ENCODE data around the gene SCGB3A1.

SCGB3A1 gene

GRCh38 chr5:180612683-180613082, 21.4 kb upstream of the SCGB3A1 start:
- peaks cover 9% of the 10 kb centered on the region for H3K27me3 ChIP-seq (ENCODE audit: control insufficient read depth, insufficient read depth, low read length)
- no peaks in the 10 kb centered on the region for H3K36me3 ChIP-seq (ENCODE audit: control insufficient read depth, insufficient read depth, low read length)
- H3K4me1 ChIP-seq (ENCODE audit: control insufficient read depth, insufficient read depth, low read length), result peaks cover 4% of the 10 kb centered on the region; the same call in 1 of the 2 replicates
- H3K4me3 ChIP-seq (ENCODE audit: low read depth, low read length), result no peak overlapping the region
- H3K9me3 ChIP-seq (ENCODE audit: control insufficient read depth, insufficient read depth, low read depth, low read length), result no peaks in the 10 kb centered on the region
- no peak overlapping the region for H3K27ac ChIP-seq (ENCODE audit: low read depth, low read length)
- H3K9ac ChIP-seq (ENCODE audit: low read length), result no peak overlapping the region

- Histone ChIP-seq H3K27me3 (ENCODE audit: control insufficient read depth, insufficient read depth, low read length) (peaks cover 2% of the 10 kb centered on the region; the same call in 1 of the 2 replicates), H3K36me3 (ENCODE audit: control insufficient read depth, insufficient read depth, low read length) (no peaks in the 10 kb centered on the region), H3K9me3 (ENCODE audit: control insufficient read depth, insufficient read depth, low read depth, low read length) (no peaks in the 10 kb centered on the region), H3K27ac (ENCODE audit: low read depth, low read length) (no peak overlapping the region), H3K4me3 (ENCODE audit: low read depth, low read length) (no peak overlapping the region), H3K9ac (ENCODE audit: low read length) (no peak overlapping the region), H3K4me1 (ENCODE audit: control insufficient read depth, insufficient read depth, low read length) (peaks cover 4% of the 10 kb centered on the region; the same call in 1 of the 2 replicates)
These were observed 20.0 kb upstream of the SCGB3A1 start for GRCh38 chr5:180611140-180611850.

GRCh38 chr5:180609817-180610550, 18.7 kb upstream of the SCGB3A1 start:
- H3K27ac ChIP-seq (ENCODE audit: low read depth, low read length), result no peak overlapping the region
- H3K9me3 ChIP-seq (ENCODE audit: control insufficient read depth, insufficient read depth, low read depth, low read length), result no peaks in the 10 kb centered on the region
- H3K27me3 ChIP-seq (ENCODE audit: control insufficient read depth, insufficient read depth, low read length), result no peaks in the 10 kb centered on the region
- H3K9ac ChIP-seq (ENCODE audit: low read length), result no peak overlapping the region
- H3K4me3 ChIP-seq (ENCODE audit: low read depth, low read length), result no peak overlapping the region
- H3K36me3 ChIP-seq (ENCODE audit: control insufficient read depth, insufficient read depth, low read length), result no peaks in the 10 kb centered on the region
- peaks cover 4% of the 10 kb centered on the region; the same call in 1 of the 2 replicates for H3K4me1 ChIP-seq (ENCODE audit: control insufficient read depth, insufficient read depth, low read length)

GRCh38 chr5:180609386-180609785, 18.1 kb upstream of the SCGB3A1 start:
- Histone ChIP-seq H3K27ac (ENCODE audit: low read depth, low read length) (no peak overlapping the region), H3K9ac (ENCODE audit: low read length) (no peak overlapping the region), H3K4me3 (ENCODE audit: low read depth, low read length) (no peak overlapping the region), H3K27me3 (ENCODE audit: control insufficient read depth, insufficient read depth, low read length) (no peaks in the 10 kb centered on the region), H3K9me3 (ENCODE audit: control insufficient read depth, insufficient read depth, low read depth, low read length) (no peaks in the 10 kb centered on the region), H3K4me1 (ENCODE audit: control insufficient read depth, insufficient read depth, low read length) (peaks cover 4% of the 10 kb centered on the region; the same call in 1 of the 2 replicates), H3K36me3 (ENCODE audit: control insufficient read depth, insufficient read depth, low read length) (no peaks in the 10 kb centered on the region)

- no peaks in the 10 kb centered on the region for H3K36me3 ChIP-seq (ENCODE audit: control insufficient read depth, insufficient read depth, low read length)
These were observed 17.4 kb upstream of the SCGB3A1 start for GRCh38 chr5:180608572-180609310.

GRCh38 chr5:180607861-180608571, 16.7 kb upstream of the SCGB3A1 start:
- no peaks in the 10 kb centered on the region for H3K27me3 ChIP-seq (ENCODE audit: control insufficient read depth, insufficient read depth, low read length)
- no peak overlapping the region for H3K27ac ChIP-seq (ENCODE audit: low read depth, low read length)
- peaks cover 4% of the 10 kb centered on the region; the same call in 1 of the 2 replicates for H3K4me1 ChIP-seq (ENCODE audit: control insufficient read depth, insufficient read depth, low read length)

More at GRCh38 chr5:180608572-180609310, 17.4 kb upstream of the SCGB3A1 start:
- H3K4me1 ChIP-seq (ENCODE audit: control insufficient read depth, insufficient read depth, low read length), result peaks cover 4% of the 10 kb centered on the region; the same call in 1 of the 2 replicates
- no peak overlapping the region for H3K4me3 ChIP-seq (ENCODE audit: low read depth, low read length)
- H3K27me3 ChIP-seq (ENCODE audit: control insufficient read depth, insufficient read depth, low read length), result no peaks in the 10 kb centered on the region
- H3K9ac ChIP-seq (ENCODE audit: low read length), result no peak overlapping the region
- H3K27ac ChIP-seq (ENCODE audit: low read depth, low read length), result no peak overlapping the region
- no peaks in the 10 kb centered on the region for H3K9me3 ChIP-seq (ENCODE audit: control insufficient read depth, insufficient read depth, low read depth, low read length)

GRCh38 chr5:180606215-180606785, 15.0 kb upstream of the SCGB3A1 start:
- no peaks in the 10 kb centered on the region for H3K36me3 ChIP-seq (ENCODE audit: control insufficient read depth, insufficient read depth, low read length)
- H3K27ac ChIP-seq (ENCODE audit: low read depth, low read length), result no peak overlapping the region
- no peak overlapping the region for H3K4me3 ChIP-seq (ENCODE audit: low read depth, low read length)
- no peaks in the 10 kb centered on the region for H3K9me3 ChIP-seq (ENCODE audit: control insufficient read depth, insufficient read depth, low read depth, low read length)
- no peak overlapping the region for H3K9ac ChIP-seq (ENCODE audit: low read length)
- H3K27me3 ChIP-seq (ENCODE audit: control insufficient read depth, insufficient read depth, low read length), result no peaks in the 10 kb centered on the region
- peaks cover 4% of the 10 kb centered on the region; the same call in 1 of the 2 replicates for H3K4me1 ChIP-seq (ENCODE audit: control insufficient read depth, insufficient read depth, low read length)

More at GRCh38 chr5:180607861-180608571, 16.7 kb upstream of the SCGB3A1 start:
- no peak overlapping the region for H3K4me3 ChIP-seq (ENCODE audit: low read depth, low read length)
- H3K9ac ChIP-seq (ENCODE audit: low read length), result no peak overlapping the region
- no peaks in the 10 kb centered on the region for H3K36me3 ChIP-seq (ENCODE audit: control insufficient read depth, insufficient read depth, low read length)
- no peaks in the 10 kb centered on the region for H3K9me3 ChIP-seq (ENCODE audit: control insufficient read depth, insufficient read depth, low read depth, low read length)

- Histone ChIP-seq H3K9me3 (ENCODE audit: control insufficient read depth, insufficient read depth, low read depth, low read length) (no peaks in the 10 kb centered on the region), H3K36me3 (ENCODE audit: control insufficient read depth, insufficient read depth, low read length) (no peaks in the 10 kb centered on the region), H3K27ac (ENCODE audit: low read depth, low read length) (no peak overlapping the region), H3K4me3 (ENCODE audit: low read depth, low read length) (no peak overlapping the region), H3K9ac (ENCODE audit: low read length) (no peak overlapping the region), H3K4me1 (ENCODE audit: control insufficient read depth, insufficient read depth, low read length) (peaks cover 4% of the 10 kb centered on the region; the same call in 1 of the 2 replicates), H3K27me3 (ENCODE audit: control insufficient read depth, insufficient read depth, low read length) (no peaks in the 10 kb centered on the region)
These were observed 14.4 kb upstream of the SCGB3A1 start for GRCh38 chr5:180605554-180606214.

GRCh38 chr5:180604271-180604670, 13.0 kb upstream of the SCGB3A1 start:
- Histone ChIP-seq H3K27me3 (ENCODE audit: control insufficient read depth, insufficient read depth, low read length) (no peaks in the 10 kb centered on the region), H3K4me3 (ENCODE audit: low read depth, low read length) (no peak overlapping the region), H3K9ac (ENCODE audit: low read length) (no peak overlapping the region), H3K4me1 (ENCODE audit: control insufficient read depth, insufficient read depth, low read length) (peaks cover 4% of the 10 kb centered on the region; the same call in 1 of the 2 replicates), H3K36me3 (ENCODE audit: control insufficient read depth, insufficient read depth, low read length) (no peaks in the 10 kb centered on the region), H3K9me3 (ENCODE audit: control insufficient read depth, insufficient read depth, low read depth, low read length) (no peaks in the 10 kb centered on the region), H3K27ac (ENCODE audit: low read depth, low read length) (no peak overlapping the region)
